Thoracic aorta (tissue), 2 donors: ENCODE measurements around the gene IL21R. TPM values are rescaled to one million over a fixed set of nuclear protein-coding genes. Genes with fewer than 3 reads are reported as not detected.

Experiments
- ATAC-seq: fragments of 150-250 bp; one replicate; pipeline ENCODE4 v1.8.0; 2017; ENCODE audit warnings: low read depth; ENCODE audit not compliant: insufficient number of reproducible peaks, low FRiP score
- DNase-seq: peaks from one replicate; pipeline ENCODE4 v3.0.0-alpha.2; 2020; ENCODE audit warnings: low spot score
- H3K27ac ChIP-seq, 2 donors: fragments of 200-600 bp; sonication (generic); 1 replicate in 1 of 2; 2 replicates in 1 of 2; pipeline ENCODE4 v1.5.1; 2016; ENCODE audit warnings: mild to moderate bottlenecking in 2 of 2, moderate library complexity in 2 of 2
- H3K27me3 ChIP-seq: fragments of 200-600 bp; sonication (generic); replicated peaks from 2 replicates; pipeline ENCODE4 v1.6.0; 2016; ENCODE audit warnings: mild to moderate bottlenecking; ENCODE audit not compliant: insufficient read depth
- H3K36me3 ChIP-seq: fragments of 200-600 bp; sonication (generic); one replicate; pipeline ENCODE4 v1.5.1; 2016
- H3K4me1 ChIP-seq, 2 donors: fragments of 200-600 bp; sonication (generic); 1 replicate in 1 of 2; 2 replicates in 1 of 2; pipeline versions ENCODE4 v1.5.1 to v1.6.0; 2016; ENCODE audit warnings: low read depth in 2 of 2, mild to moderate bottlenecking in 1 of 2; ENCODE audit not compliant: control insufficient read depth in 1 of 2
- H3K4me3 ChIP-seq: fragments of 200-600 bp; sonication (generic); 2 replicates; pipeline ENCODE4 v1.5.1; 2016; ENCODE audit warnings: mild to moderate bottlenecking
- H3K9me3 ChIP-seq: fragments of 200-600 bp; sonication (generic); 2 replicates; pipeline ENCODE4 v1.5.1; 2016
- total RNA-seq, 2 donors: library from RNA; depleted of rRNA; stranded (reverse); fragments of >200 nt; gene quantifications; one replicate each; pipeline versions ENCODE4 v1.1.0 to v1.2.3, GENCODE V29; 2016
- TF ChIP-seq, protein P1 (sequence below): fragments of 200-600 bp; sonication (generic); IDR thresholded peaks from one replicate; pipeline ENCODE4 v1.5.1; 2019; ENCODE audit warnings: antibody characterized with exemption

The IL21R gene
- total RNA-seq, 2 donors from 2014 or later: 0.14 to 1.8 TPM

DNA sequence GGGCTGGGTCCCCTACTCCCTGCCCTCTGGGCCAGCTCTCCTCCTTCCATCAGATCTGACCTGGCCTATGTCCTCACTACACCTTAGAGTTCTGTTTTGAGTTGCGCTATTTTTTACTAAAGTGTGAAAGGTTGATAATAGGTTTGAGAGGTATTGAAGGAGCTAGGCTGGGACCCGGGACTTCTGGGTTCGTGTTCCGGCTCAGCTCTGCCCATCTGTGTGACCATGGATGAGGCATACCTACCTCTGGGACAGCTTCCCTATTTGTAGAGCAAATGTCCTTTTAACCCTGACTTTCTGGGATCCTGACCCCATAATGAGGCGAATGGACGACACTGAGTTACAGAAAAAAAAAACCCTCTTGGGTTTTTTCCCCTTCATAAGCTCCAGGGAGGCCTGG, 36.0 kb downstream of the IL21R start:
- Histone ChIP-seq H3K36me3 (no peaks in the 10 kb centered on the region), H3K4me3 (no peak overlapping the region), H3K9me3 (no peaks in the 10 kb centered on the region), H3K27me3 (no peaks in the 10 kb centered on the region), H3K4me1 (no peaks in the 10 kb centered on the region), H3K27ac (no peak overlapping the region)
- ATAC-seq (no peak), DNase-seq (no peak)
- TF ChIP-seq, protein P1, sequence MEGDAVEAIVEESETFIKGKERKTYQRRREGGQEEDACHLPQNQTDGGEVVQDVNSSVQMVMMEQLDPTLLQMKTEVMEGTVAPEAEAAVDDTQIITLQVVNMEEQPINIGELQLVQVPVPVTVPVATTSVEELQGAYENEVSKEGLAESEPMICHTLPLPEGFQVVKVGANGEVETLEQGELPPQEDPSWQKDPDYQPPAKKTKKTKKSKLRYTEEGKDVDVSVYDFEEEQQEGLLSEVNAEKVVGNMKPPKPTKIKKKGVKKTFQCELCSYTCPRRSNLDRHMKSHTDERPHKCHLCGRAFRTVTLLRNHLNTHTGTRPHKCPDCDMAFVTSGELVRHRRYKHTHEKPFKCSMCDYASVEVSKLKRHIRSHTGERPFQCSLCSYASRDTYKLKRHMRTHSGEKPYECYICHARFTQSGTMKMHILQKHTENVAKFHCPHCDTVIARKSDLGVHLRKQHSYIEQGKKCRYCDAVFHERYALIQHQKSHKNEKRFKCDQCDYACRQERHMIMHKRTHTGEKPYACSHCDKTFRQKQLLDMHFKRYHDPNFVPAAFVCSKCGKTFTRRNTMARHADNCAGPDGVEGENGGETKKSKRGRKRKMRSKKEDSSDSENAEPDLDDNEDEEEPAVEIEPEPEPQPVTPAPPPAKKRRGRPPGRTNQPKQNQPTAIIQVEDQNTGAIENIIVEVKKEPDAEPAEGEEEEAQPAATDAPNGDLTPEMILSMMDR: no peak

DNA sequence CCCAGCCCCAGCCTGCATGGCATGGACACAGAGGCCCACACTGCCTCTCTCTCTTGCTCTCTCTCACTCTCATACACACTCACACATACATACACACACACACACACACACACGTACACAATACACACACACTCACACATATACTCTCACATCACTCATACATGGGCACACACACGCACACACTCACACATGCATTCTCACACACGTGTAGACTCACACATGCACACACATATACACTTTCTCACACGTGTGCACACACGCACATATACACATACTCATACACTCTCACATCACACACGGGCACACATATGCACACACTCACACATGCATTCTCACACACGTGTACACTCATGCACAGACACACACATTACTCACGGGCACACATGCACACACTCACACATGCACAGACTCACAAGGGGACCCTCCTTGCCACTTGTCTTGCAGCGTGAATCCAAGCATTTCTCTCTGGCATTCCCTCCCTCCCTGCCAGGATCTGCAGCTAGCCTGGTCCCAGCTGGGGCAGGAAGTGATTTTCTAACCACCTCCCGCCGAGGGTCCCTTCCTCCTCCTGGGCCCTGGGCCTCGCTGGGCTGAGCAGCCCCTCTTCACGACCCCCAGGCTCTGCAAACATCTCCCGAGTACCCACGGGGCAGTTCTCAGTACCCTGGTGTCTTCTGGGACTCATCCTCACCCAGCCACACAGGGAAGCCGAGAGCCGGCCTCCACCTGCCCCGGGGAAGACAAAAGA, 37.5 kb downstream of the IL21R start:
- Histone ChIP-seq H3K36me3 (no peaks in the 10 kb centered on the region), H3K27ac (no peak overlapping the region), H3K4me3 (no peak overlapping the region), H3K27me3 (no peaks in the 10 kb centered on the region), H3K4me1 (no peaks in the 10 kb centered on the region), H3K9me3 (peaks cover 5% of the 10 kb centered on the region)
- TF ChIP-seq, protein P1: no peak
- DNase-seq (no peak), ATAC-seq (peak; percentile 49)

DNA sequence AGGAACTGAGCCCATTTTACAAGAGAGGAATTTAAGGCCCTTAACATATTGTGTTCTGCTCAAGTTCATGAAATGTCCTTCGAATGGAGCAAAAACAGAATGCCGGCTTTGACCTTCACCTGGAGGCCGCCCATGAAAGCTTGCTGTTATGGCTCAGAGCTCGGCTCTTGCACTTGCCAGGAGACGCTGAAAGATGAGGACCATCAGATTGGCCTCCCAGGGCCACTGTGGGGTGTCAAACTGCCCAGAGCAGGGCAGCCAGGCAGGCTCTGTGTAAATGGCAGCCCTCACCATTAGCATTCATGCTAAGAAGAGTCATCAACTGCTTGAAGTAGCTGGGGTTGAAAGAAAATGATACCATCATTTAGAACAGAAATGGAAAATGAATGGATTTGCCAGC, 39.3 kb downstream of the IL21R start:
- Histone ChIP-seq H3K27ac (no peak overlapping the region), H3K36me3 (no peaks in the 10 kb centered on the region), H3K27me3 (no peaks in the 10 kb centered on the region), H3K4me3 (no peak overlapping the region), H3K9me3 (peaks cover 12% of the 10 kb centered on the region), H3K4me1 (no peaks in the 10 kb centered on the region)
- DNase-seq: no peak
- no peak for ATAC-seq
- TF ChIP-seq, protein P1: no peak

DNA sequence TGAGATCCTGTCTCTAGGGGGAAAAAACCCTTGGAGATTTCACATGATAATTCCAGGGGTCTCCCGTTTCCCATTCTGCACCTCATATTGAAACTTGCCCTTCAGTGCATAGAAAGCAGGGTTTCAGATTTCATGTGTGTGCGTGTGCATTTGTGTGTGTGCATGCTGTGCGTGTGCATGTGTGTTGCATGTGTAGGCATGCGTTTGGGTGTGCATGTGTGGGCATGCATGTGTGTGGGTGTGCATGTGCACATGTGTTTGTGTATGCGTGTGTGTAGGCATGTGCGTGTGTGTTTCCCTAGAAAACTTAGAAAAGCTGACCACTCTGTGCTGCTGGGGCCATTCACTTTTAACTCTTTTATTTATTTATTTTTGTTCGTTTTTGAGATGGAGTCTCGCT, 40.0 kb downstream of the IL21R start:
- no peak for DNase-seq
- TF ChIP-seq, protein P1: no peak

DNA sequence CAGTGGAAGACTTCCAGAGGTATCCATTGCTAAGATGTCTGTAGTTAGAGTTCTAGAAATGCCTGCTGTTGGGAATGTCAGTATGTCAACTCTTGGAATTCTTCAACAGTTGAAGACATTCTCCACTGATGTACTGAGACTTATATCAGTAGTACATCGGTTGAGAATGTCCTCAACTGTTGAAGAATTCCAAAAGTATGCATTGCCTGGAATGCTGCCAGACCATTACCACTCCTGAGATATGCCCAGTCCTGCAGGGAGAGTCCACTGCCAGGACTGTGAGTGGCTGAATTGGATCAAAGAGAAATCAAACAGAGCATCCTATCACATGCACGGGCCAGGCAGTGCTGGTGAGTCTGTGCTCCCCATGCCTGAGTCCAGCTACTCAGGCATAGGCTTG, 42.0 kb downstream of the IL21R start:
- Histone ChIP-seq H3K4me3 (no peak overlapping the region), H3K27ac (no peak overlapping the region), H3K36me3 (no peaks in the 10 kb centered on the region), H3K9me3 (peaks cover 12% of the 10 kb centered on the region), H3K27me3 (no peaks in the 10 kb centered on the region), H3K4me1 (no peaks in the 10 kb centered on the region)
- ATAC-seq (no peak), DNase-seq (no peak)
- TF ChIP-seq, protein P1: no peak

More for the DNA sequence above, 40.0 kb downstream of the IL21R start:
- H3K36me3 ChIP-seq: no peaks in the 10 kb centered on the region
- H3K4me3 ChIP-seq: no peak overlapping the region
- no peak overlapping the region for H3K27ac ChIP-seq
- ATAC-seq: no peak
- peaks cover 12% of the 10 kb centered on the region for H3K9me3 ChIP-seq
- H3K4me1 ChIP-seq: no peaks in the 10 kb centered on the region
- H3K27me3 ChIP-seq: no peaks in the 10 kb centered on the region
